NCI-H2227 treated with DMSO at 0.1 percent for 48 hours (cell line): ENCODE results near the gene MBOAT1.
A peak's percentile ranks its signal among the peaks of the same experiment; 100 is the strongest.

Experiments
- DNase-seq: peaks from one replicate; lab custom pipeline; 2025; lab: John Stamatoyannopoulos, UW

Gene MBOAT1

GRCh38 chr6:20099156-20099555 lies 113.1 kb downstream of the MBOAT1 start:
- DNase-seq = no peak

GRCh38 chr6:20098267-20098876 lies 113.9 kb downstream of the MBOAT1 start:
- DNase-seq = no peak

GRCh38 chr6:20096536-20096935 lies 115.7 kb downstream of the MBOAT1 start:
- no peak for DNase-seq

- DNase-seq = no peak
Observed at GRCh38 chr6:20095436-20095835, 116.8 kb downstream of the MBOAT1 start.

- peak; percentile 67 for DNase-seq
Observed at GRCh38 chr6:20092071-20092566, 120.2 kb downstream of the MBOAT1 start.

GRCh38 chr6:20086992-20087391 lies 125.3 kb downstream of the MBOAT1 start:
- no peak for DNase-seq

GRCh38 chr6:20085817-20086216 lies 126.5 kb downstream of the MBOAT1 start:
- DNase-seq = no peak

- no peak for DNase-seq
Observed at GRCh38 chr6:20084411-20084810, 127.9 kb downstream of the MBOAT1 start.

- no peak for DNase-seq
Observed at GRCh38 chr6:20071998-20072397, 140.3 kb downstream of the MBOAT1 start.

- no peak for DNase-seq
Observed at GRCh38 chr6:20070047-20070446, 142.2 kb downstream of the MBOAT1 start.

GRCh38 chr6:20069021-20069522 lies 143.2 kb downstream of the MBOAT1 start:
- DNase-seq = no peak

GRCh38 chr6:20068421-20068988 lies 143.8 kb downstream of the MBOAT1 start:
- no peak for DNase-seq

- no peak for DNase-seq
Observed at GRCh38 chr6:20061952-20062351, 150.3 kb downstream of the MBOAT1 start.

GRCh38 chr6:20060252-20060651 lies 152.0 kb downstream of the MBOAT1 start:
- DNase-seq = no peak

- DNase-seq = no peak
Observed at GRCh38 chr6:20058912-20059311, 153.4 kb downstream of the MBOAT1 start.

GRCh38 chr6:20058121-20058905 lies 154.0 kb downstream of the MBOAT1 start:
- DNase-seq = peak; percentile 18

- peak; percentile 39 for DNase-seq
Observed at GRCh38 chr6:20056350-20056992, 155.8 kb downstream of the MBOAT1 start.

- no peak for DNase-seq
Observed at GRCh38 chr6:20055916-20056315, 156.4 kb downstream of the MBOAT1 start.
